Psoas muscle (tissue), 8 donors: ENCODE data around the gene ACBD3. TPM values are rescaled to one million over a fixed set of nuclear protein-coding genes. Genes with fewer than 3 reads are reported as not detected.

Source experiments
- ATAC-seq, 4 donors: fragments of 200-7000 bp; cut with Tn5 transposase; one replicate each; pipeline ENCODE4 v1.9.1; 2020; ENCODE audit warnings: moderate library complexity in 3 of 4, mild to moderate bottlenecking in 2 of 4
- DNase-seq, 2 donors: peaks; one replicate each; pipeline ENCODE4 v3.0.0-alpha.2; 2020
- H3K27ac ChIP-seq: fragments of 200-600 bp; one replicate; pipeline ENCODE4 v1.8.0; 2022
- H3K27me3 ChIP-seq, 3 donors: fragments of 200-600 bp in 1 of 3; one replicate each; pipeline versions ENCODE4 v1.6.1 to v1.8.0; 2013 to 2022; ENCODE audit warnings: low read length in 2 of 3, mild to moderate bottlenecking in 2 of 3, moderate library complexity in 1 of 3; ENCODE audit not compliant: insufficient read depth in 3 of 3
- H3K36me3 ChIP-seq, 2 donors: fragments of 200-600 bp in 1 of 2; one replicate each; pipeline versions ENCODE4 v1.6.1 to v1.8.0; 2013 to 2022; ENCODE audit warnings: low read depth in 1 of 2, mild to moderate bottlenecking in 1 of 2, moderate library complexity in 1 of 2; ENCODE audit not compliant: insufficient read depth in 1 of 2
- H3K4me1 ChIP-seq: fragments of 200-600 bp; one replicate; pipeline ENCODE4 v1.8.0; 2022
- H3K4me3 ChIP-seq: fragments of 200-600 bp; one replicate; pipeline ENCODE4 v1.8.0; 2022; ENCODE audit warnings: mild to moderate bottlenecking
- H3K9me3 ChIP-seq: fragments of 200-600 bp; one replicate; pipeline ENCODE4 v1.8.0; 2022
- WGBS, 3 donors: extraction: QIAGEN DNeasy Blood & Tissue Kit; methylation state at CpG; one replicate each; pipeline versions ENCODE4 v1.1.6 to v1.1.7; 2013; 5-methylcytosine and 5-hydroxymethylcytosine counted together
- intact Hi-C, 2 donors: fragments of 100-400 bp; cut with DNase I; formaldehyde crosslinking; loops; one replicate each; pipeline versions ENCODE4 v1.11.0 to v1.14.2; 2022
- polyA plus RNA-seq, 3 donors: library from polyadenylated mRNA; stranded (reverse); fragments of 200-250 nt; gene quantifications; one replicate each; pipeline ENCODE4 v1.2.3, GENCODE V29; 2013
- total RNA-seq, 4 donors: library from RNA; stranded (reverse); fragmentation: NEBNext Ultra II Directional in 2 of 4; extraction: Animal tissue kit (Norgen Biotek cat#: 25700) in 2 of 4; gene quantifications; one replicate each; pipeline versions ENCODE4 v1.2.1 to v1.2.4, GENCODE V29; 2021 to 2023
- TF ChIP-seq, protein P1 (sequence below): fragments of 200-600 bp; IDR thresholded peaks from one replicate; pipeline ENCODE4 v1.8.0; 2022; ENCODE audit warnings: antibody characterized with exemption
- donor health status: healthy with polysubstance abuse.
- donor health status: DM: no; HTN: no; CAD: no; lungs with moderate emphysema.
- donor health status: Bipolar disorder and iron deficiency.
- donor health status: healthy.
- donor health status: DM: yes; HTN: yes; CAD: no.
- donor health status: DM: no; HTN: no; CAD: no.
- donor health status: DM: no; HTN: no; CAD: no.
- donor health status: DM: yes; HTN: yes; CAD: no.

ACBD3 gene
- total and polyA plus RNA-seq, 7 donors: 13.4 to 35.0 (median 29.3) TPM

- intact Hi-C loops: no loop called here
- H3K9me3 ChIP-seq: no peaks in the 10 kb centered on the region
- no peak overlapping the region for H3K4me3 ChIP-seq
- no peaks in the 10 kb centered on the region for H3K4me1 ChIP-seq
- H3K36me3 ChIP-seq: peaks cover 2 to 70% of the 10 kb centered on the region in 2 donors
- 50 to 64% (median 57%) methylated on average over 1 of the region's 1 CpG for WGBS, 3 donors
- TF ChIP-seq, protein P1, sequence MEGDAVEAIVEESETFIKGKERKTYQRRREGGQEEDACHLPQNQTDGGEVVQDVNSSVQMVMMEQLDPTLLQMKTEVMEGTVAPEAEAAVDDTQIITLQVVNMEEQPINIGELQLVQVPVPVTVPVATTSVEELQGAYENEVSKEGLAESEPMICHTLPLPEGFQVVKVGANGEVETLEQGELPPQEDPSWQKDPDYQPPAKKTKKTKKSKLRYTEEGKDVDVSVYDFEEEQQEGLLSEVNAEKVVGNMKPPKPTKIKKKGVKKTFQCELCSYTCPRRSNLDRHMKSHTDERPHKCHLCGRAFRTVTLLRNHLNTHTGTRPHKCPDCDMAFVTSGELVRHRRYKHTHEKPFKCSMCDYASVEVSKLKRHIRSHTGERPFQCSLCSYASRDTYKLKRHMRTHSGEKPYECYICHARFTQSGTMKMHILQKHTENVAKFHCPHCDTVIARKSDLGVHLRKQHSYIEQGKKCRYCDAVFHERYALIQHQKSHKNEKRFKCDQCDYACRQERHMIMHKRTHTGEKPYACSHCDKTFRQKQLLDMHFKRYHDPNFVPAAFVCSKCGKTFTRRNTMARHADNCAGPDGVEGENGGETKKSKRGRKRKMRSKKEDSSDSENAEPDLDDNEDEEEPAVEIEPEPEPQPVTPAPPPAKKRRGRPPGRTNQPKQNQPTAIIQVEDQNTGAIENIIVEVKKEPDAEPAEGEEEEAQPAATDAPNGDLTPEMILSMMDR: no peak
- H3K27ac ChIP-seq: no peak overlapping the region
- ATAC-seq (no peak), DNase-seq (no peak)
- H3K27me3 ChIP-seq: no peaks in the 10 kb centered on the region
These were observed 22.4 kb downstream of the ACBD3 start for GRCh38 chr1:226164154-226164553.

DNA sequence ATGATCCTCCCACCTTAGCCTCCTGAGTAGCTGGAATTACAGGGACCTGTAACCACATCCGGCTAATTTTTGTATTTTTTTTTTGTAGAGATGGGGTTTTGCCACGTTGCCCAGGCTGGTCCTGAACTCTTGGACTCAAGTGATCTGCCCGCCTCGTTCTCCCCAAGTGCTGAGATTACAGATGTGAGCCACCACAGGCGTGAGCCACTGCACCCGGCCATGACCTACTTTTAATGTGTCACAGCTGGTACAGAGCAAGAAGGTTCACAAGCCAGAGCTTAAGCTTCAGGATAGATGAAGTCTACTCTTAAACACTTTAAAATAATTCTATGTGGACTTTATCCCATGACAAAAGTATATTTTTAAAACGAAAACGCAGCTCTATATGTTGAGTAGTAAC, 23.6 kb downstream of the ACBD3 start:
- no peaks in the 10 kb centered on the region for H3K9me3 ChIP-seq
- H3K36me3 ChIP-seq: peaks cover 8 to 83% of the 10 kb centered on the region in 2 donors
- no peak overlapping the region for H3K4me3 ChIP-seq
- DNase-seq (no peak), ATAC-seq (no peak)
- H3K4me1 ChIP-seq: no peaks in the 10 kb centered on the region
- intact Hi-C loops: no loop called here
- no peaks in the 10 kb centered on the region for H3K27me3 ChIP-seq
- H3K27ac ChIP-seq: no peak overlapping the region
- TF ChIP-seq, protein P1: no peak
- 79 to 80% (median 79%) methylated on average over 8 of the region's 8 CpGs for WGBS, 3 donors

DNA sequence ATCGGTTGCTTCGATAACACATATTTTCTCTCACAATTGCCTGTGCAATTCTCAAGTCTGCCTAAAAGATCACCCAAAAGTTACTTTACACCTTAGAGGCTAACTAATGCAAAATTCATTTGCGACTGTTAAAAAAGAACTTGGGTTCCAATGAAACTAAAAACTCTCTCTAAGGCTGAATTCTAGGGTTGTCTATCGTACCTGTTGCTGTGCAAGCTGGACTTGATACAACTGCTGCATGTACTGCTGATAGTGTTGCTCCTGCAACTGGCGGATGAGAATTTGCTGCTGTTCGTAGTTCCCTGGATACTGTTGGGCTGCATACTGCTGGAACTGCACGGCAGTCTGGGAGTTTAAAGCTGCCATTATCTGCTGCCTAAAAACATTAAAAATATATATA, 27.6 kb downstream of the ACBD3 start:
- H3K27me3 ChIP-seq: no peaks in the 10 kb centered on the region
- no peak overlapping the region for H3K4me3 ChIP-seq
- intact Hi-C loops: no loop called here
- DNase-seq (no peak), ATAC-seq (no peak)
- H3K36me3 ChIP-seq: peaks cover 8 to 97% of the 10 kb centered on the region in 2 donors
- no peak overlapping the region for H3K27ac ChIP-seq
- WGBS, 3 donors: 93 to 97% (median 96%) methylated on average over 7 of the region's 7 CpGs
- TF ChIP-seq, protein P1: no peak
- no peaks in the 10 kb centered on the region for H3K9me3 ChIP-seq
- no peaks in the 10 kb centered on the region for H3K4me1 ChIP-seq

GRCh38 chr1:226158457-226158856, 28.1 kb downstream of the ACBD3 start:
- no peak overlapping the region for H3K27ac ChIP-seq
- H3K36me3 ChIP-seq: peaks cover 8 to 97% of the 10 kb centered on the region in 2 donors
- WGBS, 3 donors: 89 to 94% (median 90%) methylated on average over 1 of the region's 1 CpG
- H3K4me3 ChIP-seq: no peak overlapping the region
- no peaks in the 10 kb centered on the region for H3K9me3 ChIP-seq
- H3K4me1 ChIP-seq: no peaks in the 10 kb centered on the region
- DNase-seq (no peak), ATAC-seq (no peak)
- TF ChIP-seq, protein P1: no peak
- intact Hi-C loops: no loop called here
- H3K27me3 ChIP-seq: no peaks in the 10 kb centered on the region

GRCh38 chr1:226157761-226158316, 28.7 kb downstream of the ACBD3 start:
- Histone ChIP-seq H3K27me3 (no peaks in the 10 kb centered on the region), H3K36me3 (peaks cover 10 to 97% of the 10 kb centered on the region in 2 donors), H3K9me3 (no peaks in the 10 kb centered on the region), H3K4me1 (no peaks in the 10 kb centered on the region), H3K27ac (no peak overlapping the region), H3K4me3 (no peak overlapping the region)
- TF ChIP-seq, protein P1: no peak
- intact Hi-C loops: no loop called here
- ATAC-seq: no peak
- WGBS, 3 donors: 94 to 98% (median 97%) methylated on average over 1 of the region's 1 CpG
- DNase-seq: no peak
